IMR-90 (cell line): Measurements from ENCODE around the gene CDA.

ENCODE experiments used
- BHLHE40 ChIP-seq: fragments of 150-350 bp; IDR thresholded peaks from 2 replicates; pipeline ENCODE4 v1.6.1; 2016; ENCODE audit warnings: mild to moderate bottlenecking, low read depth, low read length
- CEBPB ChIP-seq: IDR thresholded peaks from 2 replicates; pipeline ENCODE4 v1.6.1; 2012; ENCODE audit warnings: low read depth, low read length, improper control_type of control experiment
- CHD1 ChIP-seq: IDR thresholded peaks from 2 replicates; pipeline ENCODE4 v1.6.1; 2012; ENCODE audit warnings: low read depth, low read length, improper control_type of control experiment
- CTCF ChIP-seq: conservative IDR thresholded peaks from 2 replicates; pipeline ENCODE4 v1.5.1; 2012; ENCODE audit warnings: mild to moderate bottlenecking, low read depth, low read length, improper control_type of control experiment
- MAZ ChIP-seq: IDR thresholded peaks from 2 replicates; pipeline ENCODE4 v1.6.1; 2012; ENCODE audit warnings: low read depth, mild to moderate bottlenecking, low read length, improper control_type of control experiment, moderate library complexity, borderline replicate concordance
- POLR2A ChIP-seq: IDR thresholded peaks from 2 replicates; pipeline ENCODE4 v1.6.1; 2012; ENCODE audit warnings: mild to moderate bottlenecking, low read depth, low read length
- RAD21 ChIP-seq: IDR thresholded peaks from 2 replicates; pipeline ENCODE4 v1.6.1; 2012; ENCODE audit warnings: low read length, improper control_type of control experiment
- RFX5 ChIP-seq: IDR thresholded peaks from 2 replicates; pipeline ENCODE4 v1.8.0; 2012; ENCODE audit warnings: low read depth, mild to moderate bottlenecking, low read length, moderate library complexity
- SMC3 ChIP-seq: fragments of 150-350 bp; IDR thresholded peaks from 2 replicates; pipeline ENCODE4 v1.6.1; 2016; ENCODE audit warnings: low read depth, mild to moderate bottlenecking, antibody characterized with exemption, low read length, moderate library complexity
- USF2 ChIP-seq: fragments of 150-350 bp; IDR thresholded peaks from 2 replicates; pipeline ENCODE4 v1.6.1; 2017; ENCODE audit warnings: mild to moderate bottlenecking, antibody characterized with exemption, low read length, low read depth
- TF ChIP-seq, protein P1 (sequence below): fragments of 150-350 bp; IDR thresholded peaks from 2 replicates; pipeline ENCODE4 v1.6.1; 2016; ENCODE audit warnings: low read depth, mild to moderate bottlenecking, low read length, moderate library complexity, borderline replicate concordance

GRCh38 chr1:20615946-20616846, 27.3 kb downstream of the CDA start:
- TF ChIP-seq CTCF = no peak
- TF ChIP-seq, protein P1, sequence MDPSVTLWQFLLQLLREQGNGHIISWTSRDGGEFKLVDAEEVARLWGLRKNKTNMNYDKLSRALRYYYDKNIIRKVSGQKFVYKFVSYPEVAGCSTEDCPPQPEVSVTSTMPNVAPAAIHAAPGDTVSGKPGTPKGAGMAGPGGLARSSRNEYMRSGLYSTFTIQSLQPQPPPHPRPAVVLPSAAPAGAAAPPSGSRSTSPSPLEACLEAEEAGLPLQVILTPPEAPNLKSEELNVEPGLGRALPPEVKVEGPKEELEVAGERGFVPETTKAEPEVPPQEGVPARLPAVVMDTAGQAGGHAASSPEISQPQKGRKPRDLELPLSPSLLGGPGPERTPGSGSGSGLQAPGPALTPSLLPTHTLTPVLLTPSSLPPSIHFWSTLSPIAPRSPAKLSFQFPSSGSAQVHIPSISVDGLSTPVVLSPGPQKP = no peak
- TF ChIP-seq SMC3 = no peak
- no peak for TF ChIP-seq USF2
- no peak for TF ChIP-seq CEBPB
- no peak for TF ChIP-seq RAD21
- TF ChIP-seq POLR2A = no peak
- TF ChIP-seq RFX5 = no peak
- no peak for TF ChIP-seq BHLHE40
- no peak for TF ChIP-seq MAZ
- TF ChIP-seq CHD1 = no peak
